ENCODE results near the gene PAX8.

- TF ChIP-seq, protein P1, sequence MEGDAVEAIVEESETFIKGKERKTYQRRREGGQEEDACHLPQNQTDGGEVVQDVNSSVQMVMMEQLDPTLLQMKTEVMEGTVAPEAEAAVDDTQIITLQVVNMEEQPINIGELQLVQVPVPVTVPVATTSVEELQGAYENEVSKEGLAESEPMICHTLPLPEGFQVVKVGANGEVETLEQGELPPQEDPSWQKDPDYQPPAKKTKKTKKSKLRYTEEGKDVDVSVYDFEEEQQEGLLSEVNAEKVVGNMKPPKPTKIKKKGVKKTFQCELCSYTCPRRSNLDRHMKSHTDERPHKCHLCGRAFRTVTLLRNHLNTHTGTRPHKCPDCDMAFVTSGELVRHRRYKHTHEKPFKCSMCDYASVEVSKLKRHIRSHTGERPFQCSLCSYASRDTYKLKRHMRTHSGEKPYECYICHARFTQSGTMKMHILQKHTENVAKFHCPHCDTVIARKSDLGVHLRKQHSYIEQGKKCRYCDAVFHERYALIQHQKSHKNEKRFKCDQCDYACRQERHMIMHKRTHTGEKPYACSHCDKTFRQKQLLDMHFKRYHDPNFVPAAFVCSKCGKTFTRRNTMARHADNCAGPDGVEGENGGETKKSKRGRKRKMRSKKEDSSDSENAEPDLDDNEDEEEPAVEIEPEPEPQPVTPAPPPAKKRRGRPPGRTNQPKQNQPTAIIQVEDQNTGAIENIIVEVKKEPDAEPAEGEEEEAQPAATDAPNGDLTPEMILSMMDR (IDR thresholded peaks at IDR 0.05; ENCODE audit: low read depth, low read length, poor library complexity, severe bottlenecking), result no peak
- TF ChIP-seq EZH2phosphoT487 (IDR thresholded peaks at IDR 0.05; ENCODE audit: borderline replicate concordance, low read length), result no peak
Observed at GRCh38 chr2:113195923-113196501, 82.7 kb downstream of the PAX8 start.
